ENCODE results near the gene CSRP3.

- TF ChIP-seq POLR2A (IDR thresholded peaks at IDR 0.05; ENCODE audit: low read length) (no peak), GATA1 (IDR thresholded peaks at IDR 0.05; ENCODE audit: low read depth, low read length) (no peak)
Measured at GRCh38 chr11:19193916-19194315, 7.9 kb downstream of the CSRP3 start.
